ENCODE results near the gene LIF.

The LIF gene

DNA sequence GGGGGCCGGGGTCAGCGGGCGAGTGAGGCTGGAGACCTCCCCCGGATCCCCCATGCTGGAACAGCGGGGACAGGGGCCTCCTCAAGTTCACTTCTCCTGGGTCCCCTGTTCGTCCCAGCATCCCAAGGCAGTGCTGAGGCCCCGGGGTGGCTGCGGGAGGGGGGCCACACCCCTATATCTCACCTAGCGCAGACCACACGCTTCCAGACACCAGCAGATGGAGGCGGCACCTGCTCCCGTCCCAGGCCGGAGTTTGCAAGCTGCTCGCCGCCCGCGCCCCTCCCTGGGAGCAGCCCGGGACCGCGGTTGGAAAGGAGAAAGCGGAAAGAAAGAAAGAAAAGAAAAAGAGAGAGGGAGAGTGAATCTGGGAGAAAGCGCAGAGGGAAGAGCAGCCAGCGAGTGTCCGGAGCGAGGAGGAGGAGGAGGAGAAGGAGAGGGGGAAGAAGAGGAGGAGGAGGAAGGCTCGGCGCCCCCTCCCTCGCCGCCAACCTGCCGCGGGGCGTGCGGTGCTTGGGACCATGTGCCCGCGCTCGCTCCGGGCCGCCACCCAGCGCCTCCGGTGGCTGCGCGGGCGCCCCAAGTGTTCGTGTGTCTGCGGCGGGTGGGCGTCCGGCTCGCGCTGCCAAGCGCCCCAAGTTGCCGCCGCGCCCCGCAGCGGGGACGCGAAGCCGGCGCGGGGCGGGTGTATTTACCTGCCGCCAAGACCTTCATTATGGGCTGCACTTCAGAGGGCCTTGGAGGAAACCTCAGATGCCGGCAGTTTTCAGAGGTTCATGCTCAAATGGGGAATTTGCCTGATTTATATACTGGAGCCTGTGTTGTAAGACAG is at the start of gene LIF:
Gene LIF, minus strand, starts transcription at position 775 of the 829 bp plus-strand sequence. Its CDS starts 64 bp downstream, at position 711.
- DNase-seq (ENCODE audit: low read depth): peak; percentile 74
- peak within 1 kb of the TSS; percentile 59 for H3K4me3 ChIP-seq (replicated peaks; ENCODE audit: low read depth, low read length)
- TF ChIP-seq, protein P1, sequence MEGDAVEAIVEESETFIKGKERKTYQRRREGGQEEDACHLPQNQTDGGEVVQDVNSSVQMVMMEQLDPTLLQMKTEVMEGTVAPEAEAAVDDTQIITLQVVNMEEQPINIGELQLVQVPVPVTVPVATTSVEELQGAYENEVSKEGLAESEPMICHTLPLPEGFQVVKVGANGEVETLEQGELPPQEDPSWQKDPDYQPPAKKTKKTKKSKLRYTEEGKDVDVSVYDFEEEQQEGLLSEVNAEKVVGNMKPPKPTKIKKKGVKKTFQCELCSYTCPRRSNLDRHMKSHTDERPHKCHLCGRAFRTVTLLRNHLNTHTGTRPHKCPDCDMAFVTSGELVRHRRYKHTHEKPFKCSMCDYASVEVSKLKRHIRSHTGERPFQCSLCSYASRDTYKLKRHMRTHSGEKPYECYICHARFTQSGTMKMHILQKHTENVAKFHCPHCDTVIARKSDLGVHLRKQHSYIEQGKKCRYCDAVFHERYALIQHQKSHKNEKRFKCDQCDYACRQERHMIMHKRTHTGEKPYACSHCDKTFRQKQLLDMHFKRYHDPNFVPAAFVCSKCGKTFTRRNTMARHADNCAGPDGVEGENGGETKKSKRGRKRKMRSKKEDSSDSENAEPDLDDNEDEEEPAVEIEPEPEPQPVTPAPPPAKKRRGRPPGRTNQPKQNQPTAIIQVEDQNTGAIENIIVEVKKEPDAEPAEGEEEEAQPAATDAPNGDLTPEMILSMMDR (IDR thresholded peaks at IDR 0.05; ENCODE audit: low read length, missing control alignments): no peak

DNA sequence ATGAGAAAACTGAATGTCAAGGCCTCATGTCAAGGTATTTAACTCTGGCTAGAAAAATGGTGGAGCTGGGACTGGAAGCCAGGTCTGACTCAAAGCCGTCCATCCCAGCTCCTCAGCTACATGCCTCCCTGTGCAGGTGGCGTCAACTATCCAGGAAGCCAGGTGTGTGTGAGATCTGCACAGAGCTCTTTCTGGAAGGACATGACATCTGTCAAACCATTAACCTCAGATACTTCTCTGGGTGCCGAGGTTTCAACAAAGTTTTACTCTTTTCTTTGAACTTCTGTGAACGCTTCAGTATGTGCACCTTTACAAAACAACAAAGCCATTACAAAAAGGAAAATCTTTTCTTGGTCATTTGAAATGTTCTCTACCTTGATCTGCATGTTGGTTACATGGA is 49.8 kb upstream of the LIF start:
- TF ChIP-seq, protein P1 (IDR thresholded peaks at IDR 0.05; ENCODE audit: low read length, missing control alignments): no peak
- no peak overlapping the region for H3K4me3 ChIP-seq (replicated peaks; ENCODE audit: low read depth, low read length)
- no peak for DNase-seq (ENCODE audit: low read depth)

DNA sequence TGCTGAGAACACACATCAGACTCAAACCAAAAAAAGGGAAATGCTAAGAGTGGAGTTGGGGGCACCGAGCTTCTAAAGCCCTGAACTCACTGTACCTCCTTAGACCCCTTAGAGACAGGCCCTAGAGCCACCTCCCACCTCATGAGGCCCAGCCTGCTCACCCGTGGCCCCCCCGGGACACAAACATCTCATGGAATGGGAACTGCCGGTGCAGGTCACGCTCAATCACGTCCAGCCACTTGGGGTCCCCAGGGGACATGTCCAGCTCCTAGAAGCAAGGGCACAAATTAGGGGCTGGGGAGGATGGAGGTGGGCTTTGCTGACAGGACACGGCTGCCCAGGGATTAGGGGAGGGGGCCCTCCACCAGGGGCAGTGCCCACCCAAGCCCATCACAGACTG is 49.0 kb upstream of the LIF start:
- no peak for DNase-seq (ENCODE audit: low read depth)
- no peak overlapping the region for H3K4me3 ChIP-seq (replicated peaks; ENCODE audit: low read depth, low read length)
- TF ChIP-seq, protein P1 (IDR thresholded peaks at IDR 0.05; ENCODE audit: low read length, missing control alignments): no peak

DNA sequence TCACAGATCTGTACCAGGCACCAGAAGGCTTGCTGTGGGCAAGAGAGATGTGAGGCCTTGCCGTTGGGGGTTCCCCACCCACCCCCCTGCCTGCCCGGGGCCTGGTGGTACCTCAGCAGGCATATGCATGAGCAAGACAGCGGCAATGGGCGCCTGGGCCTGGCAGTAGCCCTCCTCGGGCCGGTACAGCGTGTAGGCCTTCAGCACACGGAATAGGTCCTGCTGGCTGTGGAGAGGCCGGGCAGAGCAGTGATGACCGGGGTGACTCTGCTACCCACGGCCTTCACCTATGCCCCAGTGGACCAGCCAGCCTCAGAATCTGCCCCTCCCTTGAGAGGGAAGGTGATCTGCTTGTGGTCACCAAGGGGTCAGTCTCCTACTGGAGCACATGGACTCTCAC is 48.3 kb upstream of the LIF start:
- no peak for DNase-seq (ENCODE audit: low read depth)
- H3K4me3 ChIP-seq (replicated peaks; ENCODE audit: low read depth, low read length): no peak overlapping the region
- TF ChIP-seq, protein P1 (IDR thresholded peaks at IDR 0.05; ENCODE audit: low read length, missing control alignments): no peak

DNA sequence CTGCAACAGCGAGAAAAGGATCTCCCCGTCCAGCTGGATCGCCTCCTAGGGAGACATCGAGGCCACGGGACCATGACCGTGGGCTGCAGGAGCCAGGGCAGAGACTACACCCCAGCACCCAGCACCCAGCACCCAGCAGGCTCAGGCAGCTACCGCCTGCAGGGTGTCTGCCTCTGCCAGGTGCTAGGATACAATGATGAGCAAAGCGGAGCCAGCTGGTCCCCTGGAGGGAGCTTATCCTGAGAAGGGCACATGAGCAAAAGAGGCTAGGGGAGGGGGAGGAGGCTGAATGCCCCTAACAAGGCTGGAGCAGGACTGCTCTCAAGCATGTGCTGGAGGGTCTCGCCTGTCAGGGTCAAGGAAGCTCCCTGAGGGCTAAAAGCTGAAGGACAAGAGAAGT is 47.5 kb upstream of the LIF start:
- H3K4me3 ChIP-seq (replicated peaks; ENCODE audit: low read depth, low read length): no peak overlapping the region
- TF ChIP-seq, protein P1 (IDR thresholded peaks at IDR 0.05; ENCODE audit: low read length, missing control alignments): no peak
- no peak for DNase-seq (ENCODE audit: low read depth)

DNA sequence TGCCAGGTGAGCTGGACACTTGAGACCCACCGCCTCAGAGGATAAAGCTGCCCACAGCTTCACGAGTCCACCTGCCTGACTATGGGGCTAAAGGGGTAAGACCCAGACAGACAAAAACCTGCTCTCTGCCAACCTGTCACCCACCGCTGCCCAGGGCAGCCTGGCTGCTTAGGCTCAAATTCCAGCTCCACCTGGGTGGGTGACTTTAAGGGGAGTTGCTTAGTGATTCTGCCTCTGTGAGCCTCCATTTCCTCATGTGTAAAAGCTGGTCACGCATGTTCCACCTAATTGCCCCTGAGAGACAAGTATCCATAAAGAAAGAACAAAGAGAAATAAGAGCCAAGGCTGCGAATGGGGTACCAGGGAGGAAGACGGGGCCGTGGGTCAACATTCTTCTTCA is 46.5 kb upstream of the LIF start:
- TF ChIP-seq, protein P1 (IDR thresholded peaks at IDR 0.05; ENCODE audit: low read length, missing control alignments): no peak
- no peak for DNase-seq (ENCODE audit: low read depth)

More for the DNA sequence above, 46.5 kb upstream of the LIF start:
- H3K4me3 ChIP-seq (replicated peaks; ENCODE audit: low read depth, low read length): no peak overlapping the region

Data from fibroblast of pulmonary artery (primary cell).